RPMI7951 (cell line): Measurements from ENCODE around the gene FXYD5. TPM values are rescaled to one million over a fixed set of nuclear protein-coding genes. Genes with fewer than 3 reads are reported as not detected.

ENCODE experiments used
- DNase-seq: peaks from one replicate; pipeline ENCODE4 v3.0.0-alpha.2; 2012; ENCODE audit warnings: low read depth
- total RNA-seq: library from RNA; depleted of rRNA; stranded (reverse); fragments of >200 nt; shearing (Covaris generic); gene quantifications from 2 replicates; pipeline ENCODE4 v1.2.3, GENCODE V29; 2014

The FXYD5 gene
- total RNA-seq, 1 experiment from 2014 or later, result 338 TPM

DNA sequence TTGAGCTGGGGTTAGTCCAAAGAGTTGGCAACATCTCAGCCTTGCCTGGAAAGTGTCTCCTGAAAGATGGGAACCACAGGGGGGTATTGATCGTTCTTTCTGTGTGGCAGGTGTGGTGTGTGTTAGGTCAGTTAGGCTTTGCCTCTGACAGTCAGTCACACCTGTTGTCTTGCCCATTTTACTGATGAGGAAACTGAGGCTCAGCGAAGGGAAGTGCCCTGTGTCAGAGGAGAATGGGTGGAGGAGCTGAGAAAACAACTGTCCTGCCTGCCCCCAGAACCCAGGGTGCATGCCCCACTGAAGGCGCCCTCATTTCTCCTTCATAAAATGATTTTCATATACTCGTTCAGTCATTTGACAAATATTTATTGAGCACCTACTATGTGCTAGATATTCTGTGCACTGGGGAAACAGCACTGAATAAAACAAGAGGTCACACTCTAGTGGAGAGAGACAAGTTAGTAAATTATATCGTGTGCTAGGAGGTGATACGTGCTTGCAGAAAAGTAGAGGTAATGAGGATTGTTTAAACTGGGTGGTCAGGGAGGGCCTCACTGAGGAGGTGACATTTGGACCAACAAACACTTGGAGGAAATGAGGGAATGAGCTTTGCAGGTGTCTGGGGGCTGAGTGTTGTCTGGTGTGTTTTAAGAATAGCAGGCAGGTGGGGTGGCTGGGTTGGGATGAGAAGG, 1.6 kb downstream of the FXYD5 start:
- DNase-seq, result no peak

DNA sequence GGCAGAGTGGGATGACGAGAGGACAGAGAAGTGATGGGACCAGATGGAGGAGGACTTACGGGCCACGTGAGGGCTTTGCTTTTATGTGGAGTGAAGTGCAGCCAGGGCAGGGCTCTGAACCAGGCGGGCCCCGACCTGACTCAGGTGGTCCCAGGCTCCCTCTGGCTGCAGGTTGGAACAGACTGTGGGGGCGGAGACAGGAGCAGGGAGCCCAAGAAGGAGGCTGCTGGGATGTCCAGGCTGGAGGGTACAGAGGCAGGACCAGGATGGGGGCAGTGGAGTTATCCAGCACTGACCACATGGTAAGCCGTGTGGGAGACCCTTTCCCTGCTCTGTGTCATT, 2.1 kb downstream of the FXYD5 start:
- DNase-seq, result no peak

DNA sequence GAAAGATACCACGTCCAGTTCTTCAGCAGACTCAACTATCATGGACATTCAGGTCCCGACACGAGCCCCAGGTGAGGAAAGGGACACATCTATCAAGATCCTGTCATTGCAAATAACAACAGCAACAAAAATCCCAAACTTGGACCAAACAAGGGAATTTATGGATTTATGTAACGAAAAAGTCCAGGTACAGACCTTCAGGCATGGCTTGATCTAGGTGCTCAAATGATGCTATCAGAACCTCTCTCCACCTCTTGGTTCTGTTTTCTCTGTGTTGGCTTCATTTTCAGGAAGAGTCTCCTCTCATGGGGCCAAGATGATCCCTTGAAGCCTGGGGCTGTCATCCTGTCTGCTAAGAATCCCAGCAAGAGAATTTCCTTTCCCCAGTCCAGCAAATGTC, 2.9 kb downstream of the FXYD5 start:
- no peak for DNase-seq

DNA sequence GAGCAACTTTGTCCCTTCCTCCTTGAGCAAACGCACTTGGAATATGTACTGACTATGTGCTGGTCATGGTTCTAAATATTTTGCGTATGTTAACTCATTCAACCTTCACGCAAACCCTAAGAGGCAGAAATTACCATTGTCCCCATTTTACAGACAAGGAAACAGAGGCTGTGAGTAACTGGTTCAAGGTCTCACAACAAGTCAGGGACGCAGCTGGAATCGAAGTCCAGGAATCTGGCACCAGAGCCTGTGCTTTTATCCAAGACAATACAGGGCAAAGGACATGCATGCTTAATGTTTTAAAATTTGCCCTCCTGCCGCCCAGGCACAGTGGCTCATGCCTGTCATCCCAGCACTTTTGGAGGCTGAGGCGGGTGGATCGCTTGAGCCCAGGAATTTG, 5.1 kb downstream of the FXYD5 start:
- no peak for DNase-seq

DNA sequence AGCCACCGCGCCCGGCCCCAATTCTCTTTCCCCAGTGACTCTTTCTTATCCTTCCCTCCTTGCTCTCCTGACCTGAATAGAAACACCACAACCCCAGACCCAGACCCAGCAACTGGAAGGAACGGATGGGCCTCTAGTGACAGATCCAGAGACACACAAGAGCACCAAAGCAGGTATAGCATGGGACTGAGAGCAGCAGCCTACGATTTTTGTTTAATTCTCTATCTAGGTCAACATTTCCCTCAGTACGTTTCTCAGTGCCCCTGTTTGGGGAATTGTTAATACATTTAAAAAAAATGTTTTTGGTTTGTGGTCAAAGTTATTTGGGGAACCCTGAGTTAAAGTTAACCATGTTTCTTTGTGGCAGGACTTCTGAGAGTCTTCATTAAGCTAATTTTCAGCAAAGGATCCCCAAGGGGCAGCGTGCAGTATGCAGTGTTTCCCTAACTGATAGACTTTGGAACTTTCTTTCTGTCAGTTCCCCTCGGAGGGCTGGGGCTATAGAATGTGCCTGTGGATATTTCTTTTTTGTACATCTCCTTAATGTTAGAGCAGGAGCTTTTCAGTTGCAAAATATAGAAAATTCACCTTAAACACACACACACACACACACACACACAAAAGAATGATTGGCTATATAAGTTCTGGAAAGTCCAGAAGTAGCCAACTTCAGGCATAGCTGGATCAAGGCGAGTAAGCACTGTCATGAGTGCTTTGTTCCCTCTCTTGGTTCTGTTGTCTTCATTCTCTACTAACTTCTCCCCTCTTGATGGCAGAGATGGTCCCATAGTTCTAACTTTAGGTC, 6.3 kb downstream of the FXYD5 start:
- no peak for DNase-seq

DNA sequence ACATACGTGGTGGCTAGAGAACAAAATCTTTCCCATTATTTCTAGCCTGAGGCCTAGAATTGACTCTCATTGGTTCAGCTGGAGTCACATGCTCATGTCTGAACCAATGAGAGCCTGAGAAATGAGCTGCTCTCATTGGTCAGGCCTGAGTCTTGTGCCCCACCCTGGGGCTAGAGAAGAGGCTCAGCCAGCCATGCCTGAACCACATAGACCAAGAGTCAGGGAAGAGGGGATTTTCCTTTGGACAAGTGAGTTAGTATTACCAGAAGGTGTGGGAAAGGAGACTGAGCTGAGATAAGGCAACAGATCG, 6.9 kb downstream of the FXYD5 start:
- DNase-seq, result no peak

DNA sequence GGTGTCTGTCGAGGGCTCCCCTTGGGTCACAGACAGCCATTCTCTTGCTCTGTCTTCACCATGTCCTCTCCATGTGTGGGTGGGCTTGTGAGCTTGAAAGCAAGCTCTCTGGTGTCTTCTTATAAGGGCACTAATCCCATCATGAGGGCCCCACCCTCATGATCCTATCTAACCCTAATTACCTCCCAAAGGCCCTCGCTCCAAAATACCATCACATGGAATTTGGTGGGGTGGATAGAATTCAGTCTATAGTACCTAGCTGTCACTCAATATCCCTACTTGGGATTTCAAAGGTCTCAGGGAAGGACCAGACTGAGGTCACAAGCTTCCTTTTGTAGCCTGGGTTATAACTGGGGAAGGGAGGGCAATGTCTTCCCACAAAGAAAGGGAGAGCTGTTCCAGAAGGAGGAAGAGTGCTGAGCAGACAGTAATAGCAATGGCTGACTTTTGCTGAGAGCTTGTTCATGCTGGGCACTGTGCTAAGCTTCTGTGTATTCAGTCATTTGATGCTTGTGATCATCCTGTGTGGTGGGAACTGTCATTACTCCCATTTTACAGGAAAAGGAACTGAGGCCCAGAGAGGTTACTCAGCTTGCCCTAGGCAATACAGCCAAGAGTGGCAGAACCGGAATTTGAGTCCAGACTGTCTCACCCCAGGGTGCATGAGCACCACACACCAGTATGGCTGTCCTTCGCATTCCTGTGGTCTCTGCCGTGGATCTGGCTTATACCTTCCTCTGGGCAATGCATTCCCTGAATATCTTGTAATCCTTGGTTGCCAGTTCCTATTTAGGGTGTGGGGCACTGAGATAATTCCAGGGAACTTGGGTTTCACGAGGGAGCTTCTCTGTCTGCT, 8.2 kb downstream of the FXYD5 start:
- DNase-seq, result peak; percentile 92

DNA sequence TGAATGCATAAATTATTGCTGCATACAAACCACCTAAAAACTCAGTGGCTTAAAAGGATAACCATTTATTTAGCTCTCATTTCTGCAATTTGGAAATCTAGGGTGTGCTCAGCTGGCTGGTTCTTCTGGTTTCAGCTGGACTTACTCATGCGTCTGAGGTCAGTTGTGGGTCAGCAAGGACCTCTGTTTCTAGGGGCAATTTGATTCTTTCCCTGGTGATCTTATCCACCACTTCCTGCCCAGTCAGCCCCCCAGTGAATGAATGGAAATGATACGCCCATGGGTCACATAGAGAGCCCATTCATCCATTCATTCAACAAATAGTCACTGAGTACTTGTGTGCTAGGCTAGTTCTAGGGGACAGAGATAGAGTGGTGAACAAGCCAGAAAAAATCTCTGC, 9.9 kb downstream of the FXYD5 start:
- DNase-seq, result peak; percentile 49

DNA sequence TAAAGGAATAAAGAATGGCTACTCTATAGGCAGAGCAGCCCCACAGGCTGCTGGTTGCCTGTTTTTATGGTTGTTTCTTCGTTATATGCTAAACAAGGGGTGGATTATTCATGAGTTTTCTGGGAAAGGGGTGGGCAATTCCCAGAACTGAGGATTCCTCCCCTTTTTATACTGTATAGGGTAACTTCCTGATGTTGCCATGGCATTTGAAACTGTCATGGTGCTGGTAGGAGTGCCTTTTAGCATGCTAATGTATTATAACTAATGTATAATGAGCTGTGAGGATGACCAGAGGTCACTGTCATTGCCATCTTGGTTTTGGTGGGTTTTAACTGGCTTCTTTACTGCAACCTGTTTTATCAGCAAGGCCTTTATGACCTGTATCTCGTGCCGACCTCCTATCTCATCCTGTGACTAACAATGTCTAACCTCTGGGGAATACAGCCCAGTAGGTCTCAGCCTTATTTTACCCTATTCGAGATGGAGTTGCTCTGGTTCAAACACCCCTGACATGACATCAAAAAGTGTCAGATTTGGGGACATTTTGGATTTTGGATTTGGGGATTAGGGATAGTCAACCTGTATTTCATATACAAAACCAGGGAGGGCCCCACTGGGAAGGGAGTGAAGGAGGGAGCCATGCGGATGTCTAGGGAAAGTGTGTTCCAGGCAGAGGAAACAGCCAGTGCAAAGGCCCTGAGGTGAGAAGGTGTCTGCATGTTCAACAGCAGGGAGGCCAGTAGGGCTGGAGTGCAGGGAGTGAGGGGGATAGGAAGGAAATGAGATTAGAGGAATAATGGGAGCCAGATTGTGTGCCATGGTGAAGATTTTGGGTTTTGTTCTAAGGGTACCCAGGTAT, 10.9 kb downstream of the FXYD5 start:
- DNase-seq, result no peak

DNA sequence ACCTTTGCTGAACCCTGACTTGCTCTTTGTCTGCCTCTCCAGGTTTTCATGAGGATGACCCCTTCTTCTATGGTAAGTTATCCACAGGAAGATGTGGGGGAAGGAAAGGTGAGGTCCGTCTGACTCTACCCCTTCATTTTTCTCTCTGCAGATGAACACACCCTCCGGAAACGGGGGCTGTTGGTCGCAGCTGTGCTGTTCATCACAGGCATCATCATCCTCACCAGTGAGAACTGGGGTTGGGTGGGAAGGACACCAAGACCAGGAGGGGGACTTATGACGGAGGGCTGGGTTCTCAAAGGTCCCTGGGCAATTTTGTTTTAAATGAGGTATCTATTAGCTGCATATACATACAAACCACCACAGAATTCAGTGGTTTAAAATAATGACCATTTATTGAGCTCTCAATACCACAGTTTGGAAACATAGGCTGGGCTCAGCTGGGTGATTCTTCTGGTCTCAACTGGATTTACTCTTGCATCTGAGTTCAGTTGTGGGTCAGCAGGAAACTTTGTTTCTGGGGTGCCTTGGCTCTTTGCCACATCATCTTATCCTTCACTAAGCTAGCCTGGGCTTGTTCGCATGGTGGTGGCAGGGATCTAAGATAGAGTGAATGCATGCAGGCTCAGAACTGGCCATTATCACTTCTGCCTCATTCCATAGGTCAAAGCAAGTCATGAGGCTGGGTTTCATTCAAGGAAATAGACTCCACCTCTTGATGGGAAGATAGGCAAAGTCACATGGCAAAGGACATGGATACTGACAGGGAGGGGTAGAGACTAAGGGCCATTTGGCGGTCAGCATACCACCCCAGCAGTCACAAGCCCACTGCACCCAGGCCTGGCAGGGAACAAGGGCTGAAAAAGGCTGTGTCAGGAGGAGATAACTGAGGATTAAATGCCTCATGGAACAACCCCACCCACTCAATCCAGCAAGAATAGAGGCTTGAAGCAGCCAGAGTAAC, 11.8 kb downstream of the FXYD5 start:
- DNase-seq, result no peak

DNA sequence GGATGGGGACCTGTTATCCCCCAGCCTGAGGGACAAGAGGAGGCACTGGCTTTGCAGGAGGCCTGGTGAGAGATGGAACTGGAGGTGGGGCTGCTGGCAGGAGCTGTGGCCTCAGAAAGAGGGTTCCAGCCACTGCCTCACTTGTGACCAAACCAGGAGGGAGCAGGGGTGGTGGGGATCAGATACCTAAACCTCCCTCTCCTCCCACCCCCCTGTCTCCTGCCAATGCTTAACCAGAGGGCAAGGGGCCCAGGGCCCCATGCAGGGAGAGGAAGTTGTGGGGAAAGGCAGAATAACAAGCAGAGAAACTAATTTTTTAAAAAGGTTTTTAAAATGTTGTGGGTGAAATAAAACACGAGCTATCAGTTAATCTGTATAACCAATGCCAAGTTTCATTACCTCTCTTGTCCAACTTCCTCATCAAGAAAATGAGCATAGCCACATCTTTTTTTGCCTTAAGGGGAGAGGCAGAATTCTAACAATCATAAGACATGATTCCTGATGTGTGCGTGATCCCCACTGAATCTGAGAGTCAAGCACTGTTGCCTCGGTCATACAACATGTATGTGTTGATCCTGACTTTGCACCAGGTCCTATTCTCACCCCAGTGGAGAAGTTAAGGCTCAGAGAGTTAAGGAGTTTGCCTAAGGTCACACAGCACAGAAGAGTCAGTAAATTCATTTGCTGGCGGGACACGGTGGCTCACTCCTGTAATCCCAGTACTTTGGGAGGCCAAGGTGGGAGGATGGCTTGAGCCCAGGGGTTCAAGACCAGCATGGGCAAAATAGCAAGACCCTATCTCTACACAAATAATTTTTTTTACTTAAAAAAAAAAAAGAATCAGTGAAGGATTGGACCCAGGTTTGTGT, 12.9 kb downstream of the FXYD5 start:
- peak; percentile 30 for DNase-seq

DNA sequence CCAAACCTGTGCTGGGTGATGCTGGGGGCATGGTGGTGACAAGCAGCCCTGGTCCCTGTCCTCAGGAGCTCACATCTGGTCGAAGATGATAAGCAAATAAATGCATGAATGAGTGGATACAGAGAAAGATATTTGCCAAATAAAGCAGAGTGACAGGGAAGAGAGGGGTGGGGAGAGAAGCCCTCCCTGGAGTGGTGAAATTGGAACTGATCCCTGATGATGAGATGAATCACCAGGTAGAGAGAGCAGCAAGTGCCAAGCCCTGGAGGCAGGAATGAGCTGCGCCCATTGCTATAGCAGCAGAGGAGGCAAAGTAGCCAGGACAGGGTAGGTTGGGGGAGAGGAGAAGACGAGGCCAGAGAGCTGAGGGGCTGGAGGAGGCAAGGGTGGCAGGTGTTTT, 13.7 kb downstream of the FXYD5 start:
- DNase-seq, result peak; percentile 85

DNA sequence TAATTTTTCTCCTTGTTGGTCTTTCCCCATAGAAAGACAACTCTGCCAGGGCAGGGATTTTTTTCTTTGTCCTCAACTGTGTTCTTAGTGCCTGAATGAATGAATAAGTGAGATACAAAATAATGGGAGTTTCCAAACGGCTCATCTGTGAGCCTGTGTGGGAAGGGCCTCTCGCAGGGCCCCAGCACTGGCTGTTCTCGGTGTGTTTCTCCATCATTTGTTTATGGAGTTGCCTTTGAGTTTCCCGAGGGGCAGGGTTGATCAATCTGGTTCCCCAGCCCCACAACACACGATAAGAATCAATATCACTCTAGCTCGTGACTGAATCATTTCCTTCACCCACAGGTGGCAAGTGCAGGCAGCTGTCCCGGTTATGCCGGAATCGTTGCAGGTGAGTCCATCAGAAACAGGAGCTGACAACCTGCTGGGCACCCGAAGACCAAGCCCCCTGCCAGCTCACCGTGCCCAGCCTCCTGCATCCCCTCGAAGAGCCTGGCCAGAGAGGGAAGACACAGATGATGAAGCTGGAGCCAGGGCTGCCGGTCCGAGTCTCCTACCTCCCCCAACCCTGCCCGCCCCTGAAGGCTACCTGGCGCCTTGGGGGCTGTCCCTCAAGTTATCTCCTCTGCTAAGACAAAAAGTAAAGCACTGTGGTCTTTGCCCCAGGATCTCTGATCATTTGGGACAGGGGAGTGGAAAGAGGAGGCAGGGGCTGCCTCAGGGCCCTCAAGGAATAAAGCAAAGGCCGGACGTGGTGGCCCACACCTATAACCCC, 14.9 kb downstream of the FXYD5 start:
- DNase-seq, result no peak

DNA sequence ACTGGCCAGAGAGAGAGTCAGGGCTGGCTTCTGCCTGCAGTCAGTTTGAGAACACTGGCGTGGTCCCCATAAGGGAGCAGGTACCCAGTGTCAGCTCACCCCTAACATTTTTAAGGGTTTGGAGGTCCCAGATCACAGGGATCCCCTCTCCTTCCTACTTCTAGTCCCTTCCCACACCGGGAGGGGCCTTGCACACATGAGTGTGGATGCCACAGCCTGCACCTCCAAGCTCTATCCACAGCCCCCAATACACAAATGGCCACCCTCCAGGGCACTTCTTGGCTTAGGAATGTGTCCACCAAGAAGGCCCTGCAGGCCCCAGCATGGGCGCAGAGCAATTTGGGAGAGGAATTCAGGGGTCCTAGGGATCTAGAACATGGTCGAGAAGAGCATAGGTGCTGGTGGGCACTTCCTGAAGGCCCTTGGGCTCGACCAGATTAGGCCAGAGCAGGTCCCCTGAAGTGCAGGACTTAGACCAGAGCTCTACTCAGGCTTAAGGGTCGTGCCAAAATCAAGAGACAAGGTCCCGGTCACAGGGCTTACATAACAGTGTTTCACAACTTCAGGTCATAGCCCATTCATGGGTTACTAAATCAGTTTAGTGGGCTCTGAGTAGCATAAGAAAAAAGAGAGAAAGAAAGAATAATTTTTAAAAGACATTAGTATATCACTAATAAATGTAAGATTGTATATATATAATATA, 16.0 kb downstream of the FXYD5 start:
- no peak for DNase-seq

DNA sequence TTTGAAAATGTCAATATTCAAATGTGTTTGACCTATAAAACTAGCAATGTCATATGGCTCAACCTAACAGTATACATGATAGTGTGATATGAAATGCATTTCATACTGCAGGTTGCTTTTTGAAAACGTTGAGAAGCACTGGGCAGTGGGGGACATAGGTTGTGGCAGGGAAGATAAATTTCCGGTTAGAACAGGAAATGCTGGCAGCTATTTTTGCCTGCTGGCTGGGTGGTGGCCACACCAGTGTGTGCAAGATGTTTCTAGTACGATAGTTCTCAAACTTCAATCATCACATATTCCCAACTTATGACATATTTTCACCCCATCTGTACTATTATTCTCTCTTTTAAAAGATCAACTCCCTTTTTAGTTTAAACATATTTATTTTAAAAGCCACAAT, 17.2 kb downstream of the FXYD5 start:
- no peak for DNase-seq

DNA sequence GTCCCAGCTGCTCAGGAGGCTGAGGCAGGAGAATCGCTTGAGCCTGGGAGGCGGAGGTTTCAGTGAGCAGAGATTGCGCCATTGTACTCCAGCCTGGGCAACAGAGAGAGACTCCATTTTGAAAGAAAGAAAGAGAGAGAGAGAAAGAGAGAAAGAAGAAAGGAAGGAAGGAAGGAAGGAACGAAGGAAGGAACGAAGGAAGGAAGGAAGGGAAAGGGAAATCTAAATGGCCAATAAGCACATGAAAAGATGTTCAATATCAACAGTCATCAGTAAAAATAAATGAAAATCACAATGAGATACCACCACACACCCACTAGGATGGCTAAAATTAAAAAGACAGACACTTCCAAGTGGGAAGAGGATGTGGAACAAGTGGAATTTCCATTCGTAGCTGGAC, 19.7 kb downstream of the FXYD5 start:
- DNase-seq, result no peak

DNA sequence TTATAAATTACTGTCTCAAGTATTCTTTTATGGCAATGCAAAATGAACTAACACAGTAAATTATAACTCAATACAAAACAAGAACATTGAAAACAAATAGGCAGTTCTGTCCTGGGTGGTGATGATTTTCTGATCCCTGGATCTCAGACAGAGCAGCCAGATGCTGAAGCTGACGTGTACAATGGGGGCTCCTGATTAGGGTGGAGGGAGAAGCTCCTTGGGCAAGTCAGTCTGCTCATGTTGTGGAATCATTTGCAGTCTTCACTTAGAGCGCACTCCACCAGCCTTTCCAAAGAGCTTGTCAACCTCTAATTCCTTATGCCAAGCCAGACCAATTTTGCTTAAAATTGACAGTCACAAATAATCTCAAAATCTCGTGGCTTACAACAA, 21.6 kb downstream of the FXYD5 start:
- DNase-seq, result no peak
